ENCODE results near the gene CCDC33. TPM values are rescaled to one million over a fixed set of nuclear protein-coding genes. Genes with fewer than 3 reads are reported as not detected.
A peak's percentile ranks its signal among the peaks of the same experiment; 100 is the strongest.

The CCDC33 gene
- total and polyA plus RNA-seq, 2 experiments from 2014 or later, result 2.6 to 2.8 TPM

- TF ChIP-seq CTCF (conservative IDR thresholded peaks at IDR 0.05; ENCODE audit: low read depth in 2 of 2) (no peak), POLR2AphosphoS5 (IDR thresholded peaks at IDR 0.05; ENCODE audit: low read depth) (no peak), ETS1 (IDR thresholded peaks at IDR 0.05) (no peak), NANOG (IDR thresholded peaks at IDR 0.05; ENCODE audit: borderline replicate concordance) (no peak), JUNB (IDR thresholded peaks at IDR 0.05; ENCODE audit: unreplicated experiment) (no peak), REST (IDR thresholded peaks at IDR 0.05; ENCODE audit: unreplicated experiment) (no peak), EZH2phosphoT487 (IDR thresholded peaks at IDR 0.05; ENCODE audit: unreplicated experiment) (no peak), ZNF331 (CRISPR knock-in tag; IDR thresholded peaks at IDR 0.05; ENCODE audit: low read depth) (no peak)
Measured at GRCh38 chr15:74234598-74234875, 1.6 kb upstream of the CCDC33 start (continued).

- Histone ChIP-seq H3F3A (replicated peaks; ENCODE audit: low read depth) (no peaks in the 10 kb centered on the region), H3K4me2 (no peak overlapping the region), H3K36me3 (ENCODE audit: insufficient read depth) (no peaks in the 10 kb centered on the region), H3K4me1 (ENCODE audit: insufficient read depth) (no peaks in the 10 kb centered on the region), H3K4me3 (no peak overlapping the region), H3K9me2 (ENCODE audit: insufficient read depth) (no peaks in the 10 kb centered on the region), H2AFZ (peak overlapping the region; percentile 63), H4K20me1 (replicated peaks; ENCODE audit: insufficient read depth) (no peaks in the 10 kb centered on the region), H3K79me2 (replicated peaks; ENCODE audit: insufficient read depth) (no peaks in the 10 kb centered on the region), H3K27me3 (ENCODE audit: insufficient read depth) (no peaks in the 10 kb centered on the region), H3K27ac (ENCODE audit: low read depth) (no peak overlapping the region)
- H3K27me3 Mint-ChIP-seq (ENCODE audit: insufficient read depth, low read depth, poor library complexity), result peaks cover 21% of the 10 kb centered on the region
- H3K27ac Mint-ChIP-seq, result no peak overlapping the region
- DNase-seq (ENCODE audit: low spot score) (no peak), ATAC-seq (peak; percentile 30)
- peaks cover 37% of the 10 kb centered on the region for H3K4me1 Mint-ChIP-seq
- no peaks in the 10 kb centered on the region; the same call in 2 of the 3 replicates for H3K9me3 Mint-ChIP-seq
- TF ChIP-seq STAT1 (IDR thresholded peaks at IDR 0.05; ENCODE audit: unreplicated experiment) (no peak), NANOG (IDR thresholded peaks at IDR 0.05; ENCODE audit: borderline replicate concordance) (no peak), REST (IDR thresholded peaks at IDR 0.05; ENCODE audit: unreplicated experiment) (no peak)
- no peak overlapping the region for H3K4me3 Mint-ChIP-seq
- no peaks in the 10 kb centered on the region for H3K36me3 Mint-ChIP-seq (ENCODE audit: low read depth)
Measured at GRCh38 chr15:74239051-74239705, 3.1 kb downstream of the CCDC33 start.

Data from GM23338 (cell line).